HG03135 (cell line): Measurements from ENCODE around the gene SPC25.

Experiments
- ATAC-seq: cut with Tn5 transposase; IDR thresholded peaks from one replicate; pipeline ENCODE4 v1.9.1; 2021; ENCODE audit warnings: mild to moderate bottlenecking, moderate library complexity; ENCODE audit not compliant: unreplicated experiment

Gene SPC25

GRCh38 chr2:168848225-168848624 lies 42.0 kb downstream of the SPC25 start:
- no peak for ATAC-seq

- ATAC-seq: no peak
Measured at GRCh38 chr2:168843253-168843652, 47.0 kb downstream of the SPC25 start.

DNA sequence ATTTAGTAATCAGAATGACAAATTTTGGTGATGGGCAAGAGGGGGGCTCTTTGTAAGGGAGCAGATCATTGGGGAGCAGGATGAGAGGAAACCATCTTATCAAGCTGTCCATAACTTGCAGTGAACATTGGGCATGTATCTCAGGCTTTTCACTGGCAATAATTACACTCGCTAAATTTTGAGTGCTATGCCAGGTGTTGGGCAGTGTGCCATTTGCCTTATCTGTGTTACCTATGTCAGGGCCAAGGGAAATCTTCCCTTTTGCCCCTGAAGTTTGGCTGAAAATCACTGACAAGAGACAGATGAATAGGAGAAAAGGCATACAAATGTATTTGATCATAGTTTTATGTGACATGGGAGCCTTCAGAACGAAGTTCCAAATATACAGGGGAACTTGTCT lies 48.8 kb downstream of the SPC25 start:
- no peak for ATAC-seq

DNA sequence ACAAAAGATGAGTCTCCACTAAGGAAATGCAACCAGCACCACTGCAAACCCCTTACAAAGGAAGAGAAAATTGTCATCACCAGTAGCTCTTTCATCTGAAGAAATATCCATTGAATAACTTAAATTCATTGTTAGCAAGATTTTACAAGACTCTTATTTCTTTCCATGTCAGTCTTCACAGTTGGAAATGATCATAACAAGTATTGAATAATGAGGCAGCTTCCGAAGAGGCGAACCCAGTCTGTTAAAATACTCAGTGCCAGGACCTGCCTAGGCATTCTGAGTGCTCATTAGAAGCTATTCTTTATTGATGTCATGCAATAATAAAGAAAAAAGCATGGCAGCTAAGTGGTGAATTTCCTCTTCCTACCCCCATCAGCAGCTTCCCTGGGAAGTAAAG lies 54.3 kb downstream of the SPC25 start:
- no peak for ATAC-seq

GRCh38 chr2:168831662-168832061 lies 58.6 kb downstream of the SPC25 start:
- no peak for ATAC-seq

DNA sequence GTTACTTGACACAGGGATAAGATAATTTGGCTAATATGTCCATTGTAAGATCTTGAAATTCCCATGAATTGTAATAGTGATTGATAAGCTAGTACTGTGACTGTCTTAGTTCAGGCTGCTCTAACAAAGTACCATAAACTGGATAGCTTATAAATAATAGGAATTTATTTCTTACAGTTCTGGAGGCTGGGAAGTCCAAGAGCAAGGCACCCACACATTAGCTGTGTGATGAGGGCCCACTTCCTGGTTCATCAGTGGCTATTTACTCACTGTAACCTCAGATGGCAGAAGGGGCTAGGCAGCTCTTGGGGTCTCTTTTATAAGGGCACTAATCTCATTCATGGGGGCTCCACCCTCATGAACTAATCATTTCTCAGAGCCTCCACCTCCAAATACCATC lies 59.3 kb downstream of the SPC25 start:
- no peak for ATAC-seq

- no peak for ATAC-seq
Measured at GRCh38 chr2:168825126-168825525, 65.1 kb downstream of the SPC25 start.

GRCh38 chr2:168821992-168822391 lies 68.2 kb downstream of the SPC25 start:
- ATAC-seq: no peak

GRCh38 chr2:168821577-168821976 lies 68.7 kb downstream of the SPC25 start:
- no peak for ATAC-seq
